NCI-H128 (cell line): Measurements from ENCODE around the gene PCSK4.
"Not testable (repeated sequence)": the region's sequence is repeated elsewhere in the genome, so short reads cannot be mapped to it uniquely, and the experiment has no call there.

Experiments used
- DNase-seq: peaks from one replicate; lab custom pipeline; 2025; ENCODE audit not compliant: unreplicated experiment; lab: John Stamatoyannopoulos, UW

The PCSK4 gene

DNA sequence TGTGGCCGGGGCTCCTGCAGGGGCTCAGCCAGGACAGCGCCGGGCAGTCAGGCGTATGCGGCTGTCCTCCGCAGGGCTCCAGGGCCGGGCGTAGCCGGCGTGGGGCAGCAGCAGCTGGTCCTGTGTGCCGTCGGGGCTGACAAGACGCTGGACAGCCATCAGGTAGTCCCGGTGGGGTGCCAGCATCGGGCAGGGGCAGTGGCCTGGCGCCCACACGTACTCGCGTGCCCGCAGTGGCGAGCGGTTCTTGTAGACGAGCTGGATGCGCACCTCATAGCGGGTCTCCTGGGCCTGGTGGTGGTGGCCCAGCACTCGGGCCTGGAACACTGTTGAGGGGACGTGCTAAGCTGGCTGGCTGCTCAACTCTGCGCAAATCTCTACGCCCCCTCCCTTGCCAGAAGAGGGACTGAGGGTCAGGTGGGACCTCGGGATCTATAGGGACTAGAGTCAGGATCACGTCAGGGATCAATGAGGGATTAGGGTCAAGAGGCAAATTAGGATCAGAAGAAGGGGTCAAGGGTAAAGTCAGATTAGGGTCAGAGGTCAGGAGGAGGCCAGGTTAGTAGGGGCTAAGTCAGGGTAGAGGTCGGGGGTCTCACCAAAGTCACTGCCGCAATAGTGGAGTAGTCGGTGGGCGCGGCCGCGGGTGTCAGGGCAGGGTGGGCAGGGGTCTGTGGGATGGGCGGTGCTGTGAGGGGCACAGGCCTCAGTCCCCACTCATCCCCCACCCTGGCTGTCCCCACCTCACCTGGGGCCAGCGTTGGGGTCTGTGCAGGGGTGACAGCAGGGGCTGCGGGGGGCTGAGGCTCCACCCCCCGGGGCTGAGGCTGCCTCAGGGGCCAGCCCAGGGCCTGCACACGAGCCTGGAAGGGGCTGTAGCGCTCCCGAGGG is 16.1 kb upstream of the PCSK4 start:
- DNase-seq: no peak

DNA sequence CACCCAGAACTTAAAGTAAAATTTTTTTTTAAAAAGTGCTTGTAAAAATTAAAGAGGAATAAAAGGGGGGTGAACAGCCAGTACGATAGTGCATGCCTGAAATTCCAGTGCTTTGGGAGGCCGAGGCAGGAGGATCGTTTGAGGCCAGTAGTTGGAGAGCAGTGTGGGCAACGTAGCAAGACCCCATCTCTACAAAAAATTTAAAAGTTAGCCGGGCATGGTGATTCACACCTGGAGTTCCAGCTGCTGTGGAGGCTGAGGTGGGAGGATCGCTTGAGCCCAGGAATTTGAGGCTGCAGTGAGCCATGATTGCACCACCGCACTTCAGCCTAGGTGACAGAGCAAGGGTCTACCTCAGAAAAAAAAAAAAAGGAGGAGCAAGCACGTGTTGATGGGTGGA is 14.9 kb upstream of the PCSK4 start:
- no peak for DNase-seq

DNA sequence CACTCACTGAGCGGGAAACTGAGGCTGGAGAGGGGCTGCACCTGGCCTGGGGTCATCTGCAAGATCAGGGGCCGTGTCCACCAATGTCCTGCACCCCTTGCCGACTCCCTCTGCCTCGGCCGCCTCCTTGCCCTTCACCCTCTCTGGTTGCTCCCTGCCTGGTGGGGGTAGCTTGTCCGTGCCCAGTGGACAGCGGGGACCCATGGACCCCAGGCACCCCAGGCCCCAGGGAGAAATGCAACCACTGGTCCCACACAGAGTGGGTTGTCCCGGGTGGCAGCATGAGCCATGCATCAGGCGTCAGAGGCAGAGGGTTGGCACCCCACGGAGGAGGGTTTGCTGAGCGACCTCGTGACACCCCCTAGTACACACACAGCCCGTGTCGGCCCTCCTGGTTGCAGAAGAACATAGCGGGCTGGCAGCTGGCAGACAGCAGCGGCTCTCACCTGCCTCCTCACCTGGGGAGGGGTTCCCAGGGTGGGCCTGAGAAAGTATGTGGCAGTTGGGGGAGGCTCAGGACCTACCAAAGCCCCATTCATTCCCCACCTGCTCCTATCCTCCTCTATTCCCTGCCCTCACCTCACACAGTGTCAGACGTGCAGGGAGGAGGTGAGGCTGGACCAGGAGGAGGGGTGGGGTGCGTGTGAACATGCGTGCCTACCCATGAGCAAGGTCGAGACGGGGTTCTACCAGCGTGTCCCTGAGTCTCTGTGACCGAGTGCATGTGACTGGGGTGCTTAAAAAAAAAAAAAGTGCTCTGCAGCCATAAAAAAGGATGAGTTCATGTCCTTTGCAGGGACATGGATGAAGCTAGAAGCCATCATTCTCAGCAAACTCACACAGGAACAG is 14.0 kb upstream of the PCSK4 start:
- DNase-seq: no peak

DNA sequence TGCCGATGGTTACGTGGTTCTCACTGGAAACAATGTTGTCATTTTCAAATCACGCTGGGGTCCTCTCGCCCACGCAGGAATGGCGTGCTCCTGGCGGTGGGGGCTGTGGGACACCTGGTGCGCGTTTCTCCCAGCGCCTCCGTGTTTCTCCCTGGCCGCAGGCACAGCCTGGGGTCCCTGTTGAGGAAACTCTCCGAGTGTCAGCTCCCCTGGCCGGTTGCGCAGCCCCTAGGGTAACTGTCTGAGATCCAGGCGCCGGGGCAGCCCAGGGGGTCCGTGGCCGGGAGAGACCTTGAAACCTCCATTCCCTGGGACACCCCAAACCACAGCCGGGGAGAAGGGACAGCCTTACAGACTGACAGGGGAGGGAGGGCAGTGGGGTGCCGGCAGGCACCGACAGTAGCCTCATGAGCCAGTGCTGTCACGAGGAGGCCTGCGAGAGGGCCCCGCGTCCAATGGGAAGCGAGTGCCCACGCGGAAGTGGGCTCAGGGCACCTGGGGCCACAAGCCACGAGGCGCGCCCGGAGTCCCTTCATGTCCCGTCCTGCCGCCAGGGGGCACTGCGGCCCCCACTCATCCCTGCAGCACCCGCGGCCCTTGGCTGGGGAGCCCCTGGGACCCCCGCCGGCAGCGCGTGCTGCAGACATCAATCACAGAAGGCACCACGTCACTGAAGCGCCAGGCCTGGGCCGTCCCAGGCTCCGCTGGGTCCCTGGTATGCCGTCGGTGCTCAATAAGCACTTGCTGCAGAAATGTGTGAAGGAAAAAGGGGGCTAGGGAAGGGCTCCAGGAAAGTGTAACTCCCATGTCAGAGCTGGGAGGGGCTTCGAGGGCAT is 13.2 kb upstream of the PCSK4 start:
- no peak for DNase-seq

- no peak for DNase-seq
These were observed 12.4 kb upstream of the PCSK4 start for GRCh38 chr19:1502433-1503088.

GRCh38 chr19:1501200-1501595 is 11.0 kb upstream of the PCSK4 start:
- DNase-seq: no peak

DNA sequence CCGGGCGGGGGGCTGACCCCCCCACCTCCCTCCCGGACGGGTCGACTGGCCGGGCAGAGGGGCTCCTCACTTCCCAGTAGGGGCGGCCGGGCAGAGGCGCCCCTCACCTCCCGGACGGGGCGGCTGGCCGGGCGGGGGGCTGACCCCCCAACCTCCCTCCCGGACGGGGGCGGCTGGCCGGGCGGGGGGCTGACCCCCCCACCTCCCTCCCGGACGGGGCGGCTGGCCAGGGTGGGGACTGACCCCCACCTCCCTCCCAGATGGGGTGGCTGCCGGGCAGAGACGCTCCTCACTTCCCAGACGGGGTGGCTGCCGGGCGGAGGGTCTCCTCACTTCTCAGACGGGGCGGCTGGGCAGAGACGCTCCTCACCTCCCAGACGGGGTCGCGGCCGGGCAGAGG is 9.1 kb upstream of the PCSK4 start:
- not testable (repeated sequence) for DNase-seq

DNA sequence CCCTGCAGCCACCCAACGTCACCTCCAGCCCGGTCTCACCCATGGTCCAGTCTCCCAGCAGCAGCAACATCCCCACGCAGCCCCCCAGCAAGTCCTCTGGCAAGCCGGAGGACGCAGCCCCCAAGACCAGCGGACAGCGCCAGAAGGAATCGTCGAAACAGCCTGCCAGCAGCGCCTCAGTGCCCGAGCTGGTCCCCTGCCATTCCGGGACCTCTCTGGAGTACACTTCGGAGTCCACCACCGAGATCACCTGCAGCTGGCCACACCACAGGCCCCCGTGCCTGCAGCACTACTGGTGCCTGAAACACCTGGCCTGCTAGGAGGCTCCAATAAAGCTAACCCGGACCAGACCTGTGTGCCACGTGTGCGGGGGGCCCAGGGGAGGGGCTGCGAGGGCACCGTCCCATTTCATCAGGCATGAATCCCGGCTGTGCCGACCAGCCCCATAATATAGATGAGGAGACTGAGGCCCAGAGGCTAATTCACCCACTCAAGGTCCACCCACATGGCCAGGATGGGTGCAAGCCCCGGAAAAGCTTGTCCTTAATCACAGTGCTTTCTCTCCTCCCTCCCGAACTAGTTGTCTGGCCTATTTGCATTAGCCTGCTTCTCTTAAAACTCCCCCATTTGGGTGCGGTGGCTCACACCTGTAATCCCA is 7.6 kb upstream of the PCSK4 start:
- no peak for DNase-seq

- no peak for DNase-seq
These were observed 6.8 kb upstream of the PCSK4 start for GRCh38 chr19:1496714-1497577.

GRCh38 chr19:1495799-1496713 is 5.9 kb upstream of the PCSK4 start:
- DNase-seq: no peak

- no peak for DNase-seq
These were observed 5.1 kb upstream of the PCSK4 start for GRCh38 chr19:1495051-1495798.

GRCh38 chr19:1494115-1494815 is 4.1 kb upstream of the PCSK4 start:
- DNase-seq: no peak

- DNase-seq: no peak
These were observed 2.4 kb upstream of the PCSK4 start for GRCh38 chr19:1492474-1493006.

GRCh38 chr19:1491849-1492170 is 1.7 kb upstream of the PCSK4 start:
- DNase-seq: no peak

- no peak for DNase-seq
These were observed 1.1 kb upstream of the PCSK4 start, which contains the start of gene REEP6 for GRCh38 chr19:1491114-1491848. REEP6 (plus strand) TSS chr19:1491181; CDS start chr19:1491270, 89 bp downstream.
